Measurements from ENCODE around the gene TIA1. TPM values are rescaled to one million over a fixed set of nuclear protein-coding genes. Genes with fewer than 3 reads are reported as not detected.
"Not testable (repeated sequence)": the region's sequence is repeated elsewhere in the genome, so short reads cannot be mapped to it uniquely, and the experiment has no call there.

TIA1 gene
- 150 to 178 TPM (median 176 TPM) in 3 replicates for total RNA-seq (2021)
- percentile 96 among the genes with signal in this experiment for Bru-seq, nascent RNA
- long read RNA-seq, experiment 1, full-length matches to known transcripts: 148 of 357 reads
- long read RNA-seq, experiment 1, partial matches to known transcripts: 42 of 357 reads
- long read RNA-seq, experiment 1, other reads (novel, unspliced or antisense): 167 of 357 reads
- long read RNA-seq, experiment 2, full-length matches to known transcripts: 23 of 124 reads
- long read RNA-seq, experiment 2, partial matches to known transcripts: 22 of 124 reads
- long read RNA-seq, experiment 2, other reads (novel, unspliced or antisense): 79 of 124 reads
- long read RNA-seq, experiment 3, full-length matches to known transcripts: 27 of 47 reads
- long read RNA-seq, experiment 3, partial matches to known transcripts: 9 of 47 reads
- long read RNA-seq, experiment 3, other reads (novel, unspliced or antisense): 11 of 47 reads

DNA sequence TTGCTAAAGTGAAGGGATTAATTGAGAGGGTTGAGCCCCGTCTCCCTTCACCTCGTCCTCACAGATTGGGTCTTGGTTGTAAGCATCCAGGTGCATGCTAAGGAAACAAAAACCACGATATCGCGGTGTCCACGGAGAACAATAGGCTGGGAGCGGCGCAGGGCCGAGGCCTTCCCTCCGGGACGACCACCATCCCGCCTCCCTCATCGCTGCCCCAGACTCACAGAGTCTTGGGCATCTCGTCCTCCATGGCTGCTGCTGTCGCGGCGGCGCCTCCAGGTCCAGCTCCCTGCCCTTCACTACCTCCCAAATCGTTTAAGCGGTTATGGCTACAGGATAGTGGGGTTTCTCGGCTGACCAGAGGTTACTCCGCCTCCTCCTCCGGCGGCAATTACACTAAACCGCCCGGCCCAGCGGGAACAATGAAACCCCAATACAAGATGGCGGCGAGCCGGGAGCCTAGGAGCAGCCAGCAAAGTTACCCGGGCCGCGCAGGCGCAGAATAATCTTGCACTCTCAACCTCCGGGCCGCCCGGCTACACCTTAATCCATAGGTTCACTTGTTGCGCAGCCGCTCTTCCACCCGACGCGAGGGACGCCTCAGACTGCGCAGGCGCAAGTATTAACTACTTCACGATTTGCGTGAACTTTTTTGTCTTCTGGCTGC is at the start of gene TIA1:
Gene TIA1, minus strand, starts transcription at position 448 of the 667 bp plus-strand sequence. Its CDS starts 198 bp downstream, at position 250.
- H3K27me3 Mint-ChIP-seq (ENCODE audit: low read depth): peaks cover 4% of the 10 kb centered on the region
- peak within 1 kb of the TSS; percentile 100 for H3K27ac Mint-ChIP-seq
- TF ChIP-seq PRRX2 (CRISPR knock-in tag; IDR thresholded peaks at IDR 0.05) (0 out of 2 replicates have a peak, but pooled peaks have one; percentile 39), ZNF219 (CRISPR knock-in tag; IDR thresholded peaks at IDR 0.05; ENCODE audit: borderline replicate concordance) (no peak), HMGA2 (CRISPR knock-in tag; IDR thresholded peaks at IDR 0.05) (no peak), ETV6 (CRISPR knock-in tag; IDR thresholded peaks at IDR 0.05) (no peak; the same call in 1 of the 2 replicates), PREB (CRISPR knock-in tag; IDR thresholded peaks at IDR 0.05; ENCODE audit: borderline replicate concordance) (no peak), NFE2L1 (CRISPR knock-in tag; IDR thresholded peaks at IDR 0.05) (0 out of 2 replicates have a peak, but pooled peaks have one; percentile 39), MYBL2 (CRISPR knock-in tag; IDR thresholded peaks at IDR 0.05) (peak; percentile 67; the same call in 1 of the 2 replicates), ELF4 (CRISPR knock-in tag; IDR thresholded peaks at IDR 0.05; ENCODE audit: low read depth) (no peak), FOXP1 (CRISPR knock-in tag; IDR thresholded peaks at IDR 0.05; ENCODE audit: borderline replicate concordance) (peak; percentile 77; the same call in 1 of the 2 replicates), KAT7 (CRISPR knock-in tag; IDR thresholded peaks at IDR 0.05; ENCODE audit: borderline replicate concordance) (0 out of 2 replicates have a peak, but pooled peaks have one; percentile 21), IRF2 (CRISPR knock-in tag; IDR thresholded peaks at IDR 0.05; ENCODE audit: borderline replicate concordance, low read depth) (no peak), ZNF232 (CRISPR knock-in tag; IDR thresholded peaks at IDR 0.05) (peak; percentile 38; the same call in 1 of the 2 replicates), SP1 (CRISPR knock-in tag; conservative IDR thresholded peaks at IDR 0.05) (peak; percentile 52; the same call in 1 of the 2 replicates), CBFB (CRISPR knock-in tag; IDR thresholded peaks at IDR 0.05; ENCODE audit: low read depth) (no peak), ZNF121 (CRISPR knock-in tag; IDR thresholded peaks at IDR 0.05) (no peak), TEAD4 (CRISPR knock-in tag; IDR thresholded peaks at IDR 0.05) (no peak)
- TF ChIP-seq, protein P1, sequence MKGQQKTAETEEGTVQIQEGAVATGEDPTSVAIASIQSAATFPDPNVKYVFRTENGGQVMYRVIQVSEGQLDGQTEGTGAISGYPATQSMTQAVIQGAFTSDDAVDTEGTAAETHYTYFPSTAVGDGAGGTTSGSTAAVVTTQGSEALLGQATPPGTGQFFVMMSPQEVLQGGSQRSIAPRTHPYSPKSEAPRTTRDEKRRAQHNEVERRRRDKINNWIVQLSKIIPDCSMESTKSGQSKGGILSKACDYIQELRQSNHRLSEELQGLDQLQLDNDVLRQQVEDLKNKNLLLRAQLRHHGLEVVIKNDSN (CRISPR knock-in tag; IDR thresholded peaks at IDR 0.05): no peak
- TF ChIP-seq, protein P2, sequence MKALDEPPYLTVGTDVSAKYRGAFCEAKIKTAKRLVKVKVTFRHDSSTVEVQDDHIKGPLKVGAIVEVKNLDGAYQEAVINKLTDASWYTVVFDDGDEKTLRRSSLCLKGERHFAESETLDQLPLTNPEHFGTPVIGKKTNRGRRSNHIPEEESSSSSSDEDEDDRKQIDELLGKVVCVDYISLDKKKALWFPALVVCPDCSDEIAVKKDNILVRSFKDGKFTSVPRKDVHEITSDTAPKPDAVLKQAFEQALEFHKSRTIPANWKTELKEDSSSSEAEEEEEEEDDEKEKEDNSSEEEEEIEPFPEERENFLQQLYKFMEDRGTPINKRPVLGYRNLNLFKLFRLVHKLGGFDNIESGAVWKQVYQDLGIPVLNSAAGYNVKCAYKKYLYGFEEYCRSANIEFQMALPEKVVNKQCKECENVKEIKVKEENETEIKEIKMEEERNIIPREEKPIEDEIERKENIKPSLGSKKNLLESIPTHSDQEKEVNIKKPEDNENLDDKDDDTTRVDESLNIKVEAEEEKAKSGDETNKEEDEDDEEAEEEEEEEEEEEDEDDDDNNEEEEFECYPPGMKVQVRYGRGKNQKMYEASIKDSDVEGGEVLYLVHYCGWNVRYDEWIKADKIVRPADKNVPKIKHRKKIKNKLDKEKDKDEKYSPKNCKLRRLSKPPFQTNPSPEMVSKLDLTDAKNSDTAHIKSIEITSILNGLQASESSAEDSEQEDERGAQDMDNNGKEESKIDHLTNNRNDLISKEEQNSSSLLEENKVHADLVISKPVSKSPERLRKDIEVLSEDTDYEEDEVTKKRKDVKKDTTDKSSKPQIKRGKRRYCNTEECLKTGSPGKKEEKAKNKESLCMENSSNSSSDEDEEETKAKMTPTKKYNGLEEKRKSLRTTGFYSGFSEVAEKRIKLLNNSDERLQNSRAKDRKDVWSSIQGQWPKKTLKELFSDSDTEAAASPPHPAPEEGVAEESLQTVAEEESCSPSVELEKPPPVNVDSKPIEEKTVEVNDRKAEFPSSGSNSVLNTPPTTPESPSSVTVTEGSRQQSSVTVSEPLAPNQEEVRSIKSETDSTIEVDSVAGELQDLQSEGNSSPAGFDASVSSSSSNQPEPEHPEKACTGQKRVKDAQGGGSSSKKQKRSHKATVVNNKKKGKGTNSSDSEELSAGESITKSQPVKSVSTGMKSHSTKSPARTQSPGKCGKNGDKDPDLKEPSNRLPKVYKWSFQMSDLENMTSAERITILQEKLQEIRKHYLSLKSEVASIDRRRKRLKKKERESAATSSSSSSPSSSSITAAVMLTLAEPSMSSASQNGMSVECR (CRISPR knock-in tag; IDR thresholded peaks at IDR 0.05; ENCODE audit: borderline replicate concordance): 0 out of 2 replicates have a peak, but pooled peaks have one; percentile 21
- TF ChIP-seq, protein P3, sequence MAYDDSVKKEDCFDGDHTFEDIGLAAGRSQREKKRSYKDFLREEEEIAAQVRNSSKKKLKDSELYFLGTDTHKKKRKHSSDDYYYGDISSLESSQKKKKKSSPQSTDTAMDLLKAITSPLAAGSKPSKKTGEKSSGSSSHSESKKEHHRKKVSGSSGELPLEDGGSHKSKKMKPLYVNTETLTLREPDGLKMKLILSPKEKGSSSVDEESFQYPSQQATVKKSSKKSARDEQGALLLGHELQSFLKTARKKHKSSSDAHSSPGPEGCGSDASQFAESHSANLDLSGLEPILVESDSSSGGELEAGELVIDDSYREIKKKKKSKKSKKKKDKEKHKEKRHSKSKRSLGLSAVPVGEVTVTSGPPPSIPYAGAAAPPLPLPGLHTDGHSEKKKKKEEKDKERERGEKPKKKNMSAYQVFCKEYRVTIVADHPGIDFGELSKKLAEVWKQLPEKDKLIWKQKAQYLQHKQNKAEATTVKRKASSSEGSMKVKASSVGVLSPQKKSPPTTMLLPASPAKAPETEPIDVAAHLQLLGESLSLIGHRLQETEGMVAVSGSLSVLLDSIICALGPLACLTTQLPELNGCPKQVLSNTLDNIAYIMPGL (CRISPR knock-in tag; IDR thresholded peaks at IDR 0.05): peak; percentile 40; the same call in 1 of the 2 replicates
- TF ChIP-seq, protein P4, sequence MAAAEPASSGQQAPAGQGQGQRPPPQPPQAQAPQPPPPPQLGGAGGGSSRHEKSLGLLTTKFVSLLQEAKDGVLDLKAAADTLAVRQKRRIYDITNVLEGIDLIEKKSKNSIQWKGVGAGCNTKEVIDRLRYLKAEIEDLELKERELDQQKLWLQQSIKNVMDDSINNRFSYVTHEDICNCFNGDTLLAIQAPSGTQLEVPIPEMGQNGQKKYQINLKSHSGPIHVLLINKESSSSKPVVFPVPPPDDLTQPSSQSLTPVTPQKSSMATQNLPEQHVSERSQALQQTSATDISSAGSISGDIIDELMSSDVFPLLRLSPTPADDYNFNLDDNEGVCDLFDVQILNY (CRISPR knock-in tag; IDR thresholded peaks at IDR 0.05): peak; percentile 42; the same call in 1 of the 2 replicates
- ChIA-PET POLR2A (interaction anchor here (0.6 to 2.4 kb wide), 3 partner anchors 10 to 334 kb away, joined by 3 to 18 read pairs (median 5); partner anchors contain the start of genes MXD1 and PCYOX1), CTCF (no interaction called here)
- H3K4me3 Mint-ChIP-seq: peak within 1 kb of the TSS; percentile 97
- no peaks in the 10 kb centered on the region for H3K9me3 Mint-ChIP-seq
- ATAC-seq: peak; percentile 97
- DNase-seq (ENCODE audit: low spot score): peak; percentile 99
- H3K4me1 Mint-ChIP-seq: peaks cover 34% of the 10 kb centered on the region
- H3K36me3 Mint-ChIP-seq: peaks cover 10% of the 10 kb centered on the region; the same call in 1 of the 2 replicates

- CTCF ChIA-PET; H3K27me3 Mint-ChIP-seq (ENCODE audit: low read depth); H3K9me3 Mint-ChIP-seq; DNase-seq (ENCODE audit: low spot score); ATAC-seq; H3K27ac Mint-ChIP-seq; H3K4me3 Mint-ChIP-seq; H3K4me1 Mint-ChIP-seq; POLR2A ChIA-PET: not testable (repeated sequence)
- H3K36me3 Mint-ChIP-seq: peaks cover 38% of the 10 kb centered on the region
These were observed 49.4 kb upstream of the TIA1 start for GRCh38 chr2:70297828-70298227.

Data from WTC11 (cell line).